Measurements from ENCODE around the gene TMEM130.

GRCh38 chr7:98826387-98826786, 43.4 kb downstream of the TMEM130 start:
- TF ChIP-seq POLR2AphosphoS5 (IDR thresholded peaks at IDR 0.05; ENCODE audit: low read depth, low read length) = no peak
- TF ChIP-seq POLR2A (IDR thresholded peaks at IDR 0.05; ENCODE audit: low read depth, low read length) = no peak
- TF ChIP-seq SPI1 (IDR thresholded peaks at IDR 0.05; ENCODE audit: low read depth, low read length) = no peak
- no peak for TF ChIP-seq TAF1 (IDR thresholded peaks at IDR 0.05; ENCODE audit: low read depth, low read length)

All from GM12891 (cell line).